Thoracic aorta endothelial cell (primary cell): ENCODE measurements around the gene CYB561D2. TPM values are rescaled to one million over a fixed set of nuclear protein-coding genes. Genes with fewer than 3 reads are reported as not detected.

ENCODE experiments used
- total RNA-seq: library from RNA; depleted of rRNA; stranded (reverse); fragments of >200 nt; gene quantifications from 2 replicates; pipeline ENCODE4 v1.2.3, GENCODE V29; 2012

The CYB561D2 gene
- total RNA-seq: 10.8 and 12.2 TPM in 2 replicates

GRCh38 chr3:50350527-50351322, at the start of gene CYB561D2, which contains the start of gene NPRL2:
Gene CYB561D2, plus strand, starts transcription at chr3:50350862. Its CDS starts 572 bp downstream, at chr3:50351434.
Gene NPRL2, minus strand, starts transcription at chr3:50350775. Its CDS starts 123 bp downstream, at chr3:50350652.

GRCh38 chr3:50303013-50303815, 47.4 kb upstream of the CYB561D2 start, which contains the start of gene HYAL1:
Gene HYAL1, minus strand, starts transcription at chr3:50303574. Its CDS starts 618 bp downstream, at chr3:50302956.

GRCh38 chr3:50322386-50323091, 28.1 kb upstream of the CYB561D2 start, which contains the start of gene HYAL2:
Gene HYAL2, minus strand, starts transcription at chr3:50322745. Its CDS starts 2,256 bp downstream, at chr3:50320489.

GRCh38 chr3:50327943-50328691, 22.5 kb upstream of the CYB561D2 start, which contains the start of gene TUSC2:
Gene TUSC2, minus strand, starts transcription at chr3:50328223. Its CDS starts 124 bp downstream, at chr3:50328099.

GRCh38 chr3:50340448-50341329, 10.0 kb upstream of the CYB561D2 start, which contains the start of gene RASSF1:
Gene RASSF1, minus strand, starts transcription at chr3:50340836. Its CDS starts 31 bp downstream, at chr3:50340805.

GRCh38 chr3:50345586-50346234, 5.0 kb upstream of the CYB561D2 start, which contains the start of gene ZMYND10:
Gene ZMYND10, minus strand, starts transcription at chr3:50345732. Its CDS starts 153 bp downstream, at chr3:50345579.

GRCh38 chr3:50358911-50359759, 8.5 kb downstream of the CYB561D2 start, which contains the start of gene TMEM115:
Gene TMEM115, minus strand, starts transcription at chr3:50359521. Its CDS starts 458 bp downstream, at chr3:50359063.

Other genes starting within 250 kb of the CYB561D2 start
- 75.3 and 134 TPM in 2 replicates for gene SEMA3F, start 195.5 kb upstream of the CYB561D2 start, total RNA-seq
- not detected in 2 replicates for gene GNAT1, start 159.3 kb upstream of the CYB561D2 start, total RNA-seq
- gene SLC38A3, start 145.6 kb upstream of the CYB561D2 start, total RNA-seq: 0.13 and 0.36 TPM in 2 replicates
- 492 and 561 TPM in 2 replicates for gene GNAI2, start 114.7 kb upstream of the CYB561D2 start, total RNA-seq
- 0.40 and 0.79 TPM in 2 replicates for gene SEMA3B, start 81.7 kb upstream of the CYB561D2 start, total RNA-seq
- not detected in 2 replicates for gene LSMEM2, start 71.8 kb upstream of the CYB561D2 start, total RNA-seq
- gene IFRD2, start 58.4 kb upstream of the CYB561D2 start, total RNA-seq: 114 and 131 TPM in 2 replicates
- 4.9 and 7.0 TPM in 2 replicates for gene HYAL3, start 51.5 kb upstream of the CYB561D2 start, total RNA-seq
- 7.0 and 10.0 TPM in 2 replicates for gene NAA80, start 51.5 kb upstream of the CYB561D2 start, total RNA-seq
- gene HYAL1, start 47.3 kb upstream of the CYB561D2 start, total RNA-seq: 3.7 and 5.0 TPM in 2 replicates
- gene HYAL2, start 28.1 kb upstream of the CYB561D2 start, total RNA-seq: 271 and 320 TPM in 2 replicates
- 29.6 and 31.4 TPM in 2 replicates for gene TUSC2, start 22.6 kb upstream of the CYB561D2 start, total RNA-seq
- gene RASSF1, start 10.0 kb upstream of the CYB561D2 start, total RNA-seq: 14.6 and 17.0 TPM in 2 replicates
- gene ZMYND10, start 5.1 kb upstream of the CYB561D2 start, total RNA-seq: 0.07 and 0.13 TPM in 2 replicates
- gene NPRL2, start 87 bp upstream of the CYB561D2 start, total RNA-seq: 15.8 and 16.1 TPM in 2 replicates
- 42.3 and 46.7 TPM in 2 replicates for gene TMEM115, start 8.7 kb downstream of the CYB561D2 start, total RNA-seq
- under 0.01 TPM in 2 replicates for gene CACNA2D2, start 152.8 kb downstream of the CYB561D2 start, total RNA-seq
- 2.1 and 3.4 TPM in 2 replicates for gene C3orf18, start 216.9 kb downstream of the CYB561D2 start, total RNA-seq
- 10.8 and 12.0 TPM in 2 replicates for gene HEMK1, start 218.7 kb downstream of the CYB561D2 start, total RNA-seq